ENCODE results near the gene BPGM. TPM values are rescaled to one million over a fixed set of nuclear protein-coding genes. Genes with fewer than 3 reads are reported as not detected.
"Not testable (repeated sequence)": the region's sequence is repeated elsewhere in the genome, so short reads cannot be mapped to it uniquely, and the experiment has no call there.

Gene BPGM
- total RNA-seq, 2 donors from 2014 or later = 22.3 to 27.7 TPM

GRCh38 chr7:134684165-134684564 lies 37.5 kb downstream of the BPGM start:
- no peak for DNase-seq

GRCh38 chr7:134685250-134685649 lies 38.6 kb downstream of the BPGM start:
- Mint-ChIP-seq H3K27ac (no peak overlapping the region), H3K9me3 (no peaks in the 10 kb centered on the region), H3K36me3 (ENCODE audit: insufficient read depth in 2 of 2) (peaks cover 0 to 2% of the 10 kb centered on the region in 2 donors), H3K4me1 (ENCODE audit: low read depth) (peaks cover 5% of the 10 kb centered on the region), H3K4me3 (no peak overlapping the region), H3K27me3 (ENCODE audit: low read depth) (no peaks in the 10 kb centered on the region)
- DNase-seq = no peak
- ATAC-seq (replicated peaks in 1 of 2) = no peak

More at GRCh38 chr7:134684165-134684564, 37.5 kb downstream of the BPGM start:
- no peaks in the 10 kb centered on the region for H3K9me3 Mint-ChIP-seq
- H3K27me3 Mint-ChIP-seq (ENCODE audit: low read depth) = no peaks in the 10 kb centered on the region
- H3K27ac Mint-ChIP-seq = no peak overlapping the region
- H3K4me1 Mint-ChIP-seq (ENCODE audit: low read depth) = no peaks in the 10 kb centered on the region
- H3K36me3 Mint-ChIP-seq (ENCODE audit: insufficient read depth in 2 of 2) = peaks cover 2 to 7% of the 10 kb centered on the region in 2 donors
- ATAC-seq (replicated peaks in 1 of 2) = no peak
- no peak overlapping the region for H3K4me3 Mint-ChIP-seq

DNA sequence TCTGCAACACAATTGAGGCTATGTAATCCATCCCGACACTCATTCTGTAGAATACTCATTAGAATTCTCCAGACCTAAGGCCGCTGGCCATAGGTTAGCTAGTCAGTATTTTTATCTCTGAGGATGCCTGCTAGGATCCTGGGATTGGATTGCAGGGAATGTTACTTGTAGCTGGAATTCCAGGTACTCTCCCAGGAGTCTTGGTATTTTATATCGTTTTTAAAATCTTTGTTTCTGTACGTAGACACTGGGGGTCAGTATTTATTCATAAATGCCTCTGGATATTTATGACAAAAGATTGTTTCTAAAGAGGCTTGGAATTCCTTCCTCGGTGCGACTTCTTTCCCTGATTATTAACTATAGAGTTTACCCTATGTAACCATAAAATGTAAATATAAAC lies 40.1 kb downstream of the BPGM start:
- Mint-ChIP-seq H3K27ac (no peak overlapping the region), H3K36me3 (ENCODE audit: insufficient read depth in 2 of 2) (no peaks in the 10 kb centered on the region), H3K4me1 (ENCODE audit: low read depth) (peaks cover 10% of the 10 kb centered on the region), H3K4me3 (no peak overlapping the region), H3K9me3 (no peaks in the 10 kb centered on the region), H3K27me3 (ENCODE audit: low read depth) (no peaks in the 10 kb centered on the region)
- DNase-seq = no peak
- ATAC-seq (replicated peaks in 1 of 2) = no peak

DNA sequence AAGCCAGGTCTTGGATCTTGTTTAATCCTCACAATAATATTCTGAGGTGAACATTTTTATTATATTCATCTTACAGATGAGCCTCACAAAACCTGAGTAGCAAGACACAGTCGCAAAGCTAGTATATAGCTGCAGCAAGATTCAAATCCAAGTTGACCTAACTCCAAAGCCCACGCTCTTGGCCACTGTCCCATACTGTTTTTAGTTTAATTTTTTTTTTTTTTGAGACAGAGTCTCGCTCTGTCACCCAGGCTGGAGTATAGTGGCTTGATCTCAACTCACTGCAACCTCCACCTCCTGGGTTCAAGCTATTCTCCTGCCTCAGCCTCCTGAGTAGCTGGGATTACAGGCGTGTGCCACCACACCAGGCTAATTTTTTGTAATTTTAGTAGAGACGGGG lies 42.9 kb downstream of the BPGM start:
- H3K36me3 Mint-ChIP-seq (ENCODE audit: insufficient read depth in 2 of 2); DNase-seq; ATAC-seq (replicated peaks in 1 of 2); H3K27me3 Mint-ChIP-seq (ENCODE audit: low read depth); H3K9me3 Mint-ChIP-seq; H3K4me3 Mint-ChIP-seq: not testable (repeated sequence)
- H3K27ac Mint-ChIP-seq = peak overlapping the region; percentile 31
- peaks cover 30% of the 10 kb centered on the region for H3K4me1 Mint-ChIP-seq (ENCODE audit: low read depth)

- Mint-ChIP-seq H3K4me1 (ENCODE audit: low read depth) (peaks cover 30% of the 10 kb centered on the region), H3K27me3 (ENCODE audit: low read depth) (no peaks in the 10 kb centered on the region), H3K27ac (peak overlapping the region; percentile 66), H3K36me3 (ENCODE audit: insufficient read depth in 2 of 2) (no peaks in the 10 kb centered on the region), H3K4me3 (no peak overlapping the region), H3K9me3 (no peaks in the 10 kb centered on the region)
- DNase-seq = no peak
- peak; percentile 37 to 47 for ATAC-seq (replicated peaks in 1 of 2)
These were observed 43.4 kb downstream of the BPGM start for GRCh38 chr7:134690016-134690415.

DNA sequence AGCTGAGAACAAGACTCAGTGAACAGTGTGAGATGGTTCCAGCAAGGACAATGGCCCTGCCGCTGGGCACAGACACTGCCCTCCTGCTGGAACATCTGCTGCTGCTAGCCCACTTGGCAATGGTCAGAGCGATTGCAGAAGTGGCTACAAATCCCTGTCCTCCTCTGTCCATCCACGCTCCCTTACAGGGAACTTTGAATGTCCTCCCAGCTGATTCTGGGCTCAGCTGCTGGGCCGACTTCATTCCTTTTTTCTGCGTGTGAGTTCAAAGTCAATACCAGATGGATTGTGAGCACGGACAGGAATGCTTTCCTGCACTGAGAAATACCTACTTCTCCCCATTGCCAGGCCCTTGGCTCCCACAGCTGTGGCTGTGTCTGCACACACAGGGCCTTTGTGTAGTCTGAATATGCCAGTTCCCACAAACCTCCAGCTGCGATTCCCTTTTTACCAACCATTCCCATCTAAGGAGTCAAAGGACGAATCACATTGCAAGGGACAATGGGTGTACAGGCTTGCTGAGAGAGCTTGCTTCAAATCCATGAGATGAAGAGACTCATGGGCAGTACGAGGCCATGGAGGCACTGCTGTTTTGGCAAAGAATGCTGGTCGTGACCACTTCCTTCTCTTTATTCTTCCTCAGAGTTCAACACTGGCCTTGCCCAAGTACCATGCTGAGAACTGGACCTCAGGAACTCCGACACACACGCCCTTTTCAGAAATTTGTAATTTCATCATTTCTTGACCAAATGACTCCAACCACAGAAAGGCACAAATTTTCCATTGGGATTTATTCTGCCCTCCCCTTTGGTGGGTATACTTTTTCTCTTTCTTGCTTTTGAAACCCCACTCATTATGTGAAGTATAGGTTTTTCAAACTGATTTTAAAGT lies 44.2 kb downstream of the BPGM start:
- Mint-ChIP-seq H3K36me3 (ENCODE audit: insufficient read depth in 2 of 2) (no peaks in the 10 kb centered on the region), H3K4me3 (no peak overlapping the region), H3K9me3 (no peaks in the 10 kb centered on the region), H3K27me3 (ENCODE audit: low read depth) (no peaks in the 10 kb centered on the region), H3K27ac (no peak overlapping the region), H3K4me1 (ENCODE audit: low read depth) (peaks cover 30% of the 10 kb centered on the region)
- DNase-seq (no peak), ATAC-seq (replicated peaks in 1 of 2) (no peak)

GRCh38 chr7:134691546-134692343 lies 45.1 kb downstream of the BPGM start:
- Mint-ChIP-seq H3K4me1 (ENCODE audit: low read depth) (peaks cover 30% of the 10 kb centered on the region), H3K4me3 (no peak overlapping the region), H3K36me3 (ENCODE audit: insufficient read depth in 2 of 2) (no peaks in the 10 kb centered on the region), H3K27ac (no peak overlapping the region), H3K9me3 (no peaks in the 10 kb centered on the region), H3K27me3 (ENCODE audit: low read depth) (no peaks in the 10 kb centered on the region)
- DNase-seq = no peak
- ATAC-seq (replicated peaks in 1 of 2) = no peak

GRCh38 chr7:134692344-134692705 lies 45.7 kb downstream of the BPGM start:
- Mint-ChIP-seq H3K27me3 (ENCODE audit: low read depth) (no peaks in the 10 kb centered on the region), H3K4me1 (ENCODE audit: low read depth) (peaks cover 30% of the 10 kb centered on the region), H3K9me3 (no peaks in the 10 kb centered on the region), H3K27ac (no peak overlapping the region), H3K4me3 (no peak overlapping the region), H3K36me3 (ENCODE audit: insufficient read depth in 2 of 2) (no peaks in the 10 kb centered on the region)
- ATAC-seq (replicated peaks in 1 of 2) (no peak), DNase-seq (no peak)

- H3K4me3 Mint-ChIP-seq = no peak overlapping the region
These were observed 46.6 kb downstream of the BPGM start for GRCh38 chr7:134693256-134693655.

GRCh38 chr7:134694299-134694698 lies 47.6 kb downstream of the BPGM start:
- H3K27me3 Mint-ChIP-seq (ENCODE audit: low read depth) = no peaks in the 10 kb centered on the region
- no peak overlapping the region for H3K4me3 Mint-ChIP-seq
- ATAC-seq (replicated peaks in 1 of 2) = no peak
- H3K4me1 Mint-ChIP-seq (ENCODE audit: low read depth) = peaks cover 30% of the 10 kb centered on the region
- H3K9me3 Mint-ChIP-seq = no peaks in the 10 kb centered on the region
- H3K27ac Mint-ChIP-seq = no peak overlapping the region
- no peaks in the 10 kb centered on the region for H3K36me3 Mint-ChIP-seq (ENCODE audit: insufficient read depth in 2 of 2)
- DNase-seq = no peak

More at GRCh38 chr7:134693256-134693655, 46.6 kb downstream of the BPGM start:
- Mint-ChIP-seq H3K36me3 (ENCODE audit: insufficient read depth in 2 of 2) (no peaks in the 10 kb centered on the region), H3K27me3 (ENCODE audit: low read depth) (no peaks in the 10 kb centered on the region), H3K27ac (no peak overlapping the region), H3K4me1 (ENCODE audit: low read depth) (peaks cover 30% of the 10 kb centered on the region), H3K9me3 (no peaks in the 10 kb centered on the region)
- DNase-seq (peak; percentile 49 to 54), ATAC-seq (replicated peaks in 1 of 2) (peak; percentile 94 to 99)

DNA sequence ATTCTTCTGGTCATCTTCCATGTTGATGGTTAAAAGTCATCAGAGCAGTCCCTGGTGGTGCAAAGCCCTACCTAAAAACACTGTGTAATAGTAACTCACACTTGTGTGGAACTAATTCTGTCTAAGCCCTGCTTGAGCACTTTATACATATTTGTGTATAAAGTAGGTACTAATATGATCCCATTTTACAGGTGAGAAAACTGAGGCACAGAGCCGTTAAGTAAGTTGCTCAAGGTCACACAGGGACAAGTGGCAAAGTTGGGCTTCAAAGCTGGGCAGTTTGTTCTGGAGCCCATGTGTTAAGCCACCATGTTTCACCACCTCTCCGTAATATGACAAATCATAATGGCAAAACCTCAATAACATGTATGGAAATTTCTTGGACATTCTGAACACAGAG lies 48.1 kb downstream of the BPGM start:
- no peaks in the 10 kb centered on the region for H3K36me3 Mint-ChIP-seq (ENCODE audit: insufficient read depth in 2 of 2)
- no peak overlapping the region for H3K4me3 Mint-ChIP-seq
- H3K4me1 Mint-ChIP-seq (ENCODE audit: low read depth) = peaks cover 30% of the 10 kb centered on the region
- no peaks in the 10 kb centered on the region for H3K27me3 Mint-ChIP-seq (ENCODE audit: low read depth)
- H3K9me3 Mint-ChIP-seq = no peaks in the 10 kb centered on the region
- H3K27ac Mint-ChIP-seq = no peak overlapping the region
- no peak for ATAC-seq (replicated peaks in 1 of 2)
- no peak for DNase-seq

- Mint-ChIP-seq H3K4me1 (ENCODE audit: low read depth) (peaks cover 25% of the 10 kb centered on the region), H3K9me3 (no peaks in the 10 kb centered on the region), H3K27ac (no peak overlapping the region), H3K36me3 (ENCODE audit: insufficient read depth in 2 of 2) (no peaks in the 10 kb centered on the region), H3K4me3 (no peak overlapping the region), H3K27me3 (ENCODE audit: low read depth) (no peaks in the 10 kb centered on the region)
- no peak for DNase-seq
- ATAC-seq (replicated peaks in 1 of 2) = no peak
These were observed 48.7 kb downstream of the BPGM start for GRCh38 chr7:134695321-134695860.

DNA sequence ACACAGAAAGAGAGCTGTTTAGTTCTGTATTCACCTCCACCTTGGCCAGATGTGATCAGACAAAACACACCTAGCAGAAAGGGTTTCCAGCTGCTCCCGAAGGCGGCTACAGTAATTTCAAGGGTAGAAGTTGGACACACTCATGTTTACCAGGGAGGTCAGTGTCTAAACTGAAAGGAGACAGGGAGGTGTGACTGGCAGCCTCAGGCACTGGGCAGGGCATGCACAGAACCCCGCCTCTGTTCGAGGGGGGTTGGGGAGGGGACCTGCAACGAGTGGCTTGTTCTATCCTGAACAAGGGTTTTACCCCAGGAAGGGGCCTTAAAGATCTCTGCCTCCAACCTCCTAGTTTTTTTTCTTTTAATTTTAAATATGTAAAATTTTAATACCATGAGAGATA lies 49.6 kb downstream of the BPGM start:
- DNase-seq = no peak
- Mint-ChIP-seq H3K4me1 (ENCODE audit: low read depth) (peaks cover 25% of the 10 kb centered on the region), H3K36me3 (ENCODE audit: insufficient read depth in 2 of 2) (no peaks in the 10 kb centered on the region), H3K27me3 (ENCODE audit: low read depth) (no peaks in the 10 kb centered on the region), H3K4me3 (no peak overlapping the region), H3K27ac (no peak overlapping the region), H3K9me3 (no peaks in the 10 kb centered on the region)
- no peak for ATAC-seq (replicated peaks in 1 of 2)

Data from activated T-cell treated with anti-CD3 and anti-CD28 coated beads, Interleukin-2, amount 50 U/mL, for 72 hours (primary cell).